A549 (cell line): Measurements from ENCODE around the gene BBS9.

Source experiments
- CBX2 ChIP-seq: fragments of 200-600 bp; sonication (generic); IDR thresholded peaks from 2 replicates; pipeline ENCODE4 v1.6.1; 2016; ENCODE audit warnings: low read depth, mild to moderate bottlenecking, borderline replicate concordance
- CEBPB ChIP-seq, 2 experiments: fragments of >200 bp in 1 of 2; sonication (Bioruptor Twin) in 1 of 2; formaldehyde crosslinking in 1 of 2; IDR thresholded peaks; 2 replicates each; pipeline ENCODE4 v1.6.1; 2012 to 2016
- CTCF ChIP-seq: fragments of >200 bp; sonication (Bioruptor Twin); formaldehyde crosslinking; IDR thresholded peaks from 3 replicates; pipeline ENCODE4 v1.5.1; 2016
- EP300 ChIP-seq, 2 experiments: fragments of >200 bp; sonication (Bioruptor Twin); formaldehyde crosslinking; IDR thresholded peaks; 2 replicates in 1 of 2; 3 replicates in 1 of 2; pipeline ENCODE4 v1.6.1; 2016 to 2017
- JUNB ChIP-seq: fragments of >200 bp; sonication (Bioruptor Twin); formaldehyde crosslinking; IDR thresholded peaks from 2 replicates; pipeline ENCODE4 v1.6.1; 2016
- POLR2A ChIP-seq: IDR thresholded peaks from 2 replicates; pipeline ENCODE4 v1.6.1; 2012; ENCODE audit warnings: mild to moderate bottlenecking, low read length
- RAD21 ChIP-seq, 2 experiments: fragments of >200 bp in 1 of 2; sonication (Bioruptor Twin) in 1 of 2; formaldehyde crosslinking in 1 of 2; IDR thresholded peaks in 1 of 2; conservative IDR thresholded peaks in 1 of 2; 2 replicates in 1 of 2; 3 replicates in 1 of 2; pipeline ENCODE4 v1.6.1; 2012 to 2018; ENCODE audit warnings: inconsistent platforms in 1 of 2
- RCOR1 ChIP-seq: fragments of 150-350 bp; IDR thresholded peaks from 2 replicates; pipeline ENCODE4 v1.6.1; 2014; ENCODE audit warnings: antibody characterized with exemption, low read length, low read depth
- RNF2 ChIP-seq: fragments of 200-600 bp; sonication (generic); IDR thresholded peaks from 2 replicates; pipeline ENCODE4 v1.6.1; 2016; ENCODE audit warnings: low read depth, mild to moderate bottlenecking, antibody characterized with exemption, moderate library complexity, borderline replicate concordance
- SMC3 ChIP-seq: fragments of >200 bp; sonication (Bioruptor Twin); formaldehyde crosslinking; IDR thresholded peaks from 3 replicates; pipeline ENCODE4 v1.6.1; 2018; ENCODE audit warnings: inconsistent platforms
- ZC3H11A ChIP-seq: fragments of 450-650 bp; IDR thresholded peaks from 2 replicates; pipeline ENCODE4 v1.6.1; 2014; ENCODE audit warnings: antibody characterized with exemption, mild to moderate bottlenecking
- TF ChIP-seq, protein P1 (sequence below): IDR thresholded peaks from 2 replicates; pipeline ENCODE4 v1.6.1; 2012
- TF ChIP-seq, protein P2 (sequence below): fragments of 150-350 bp; IDR thresholded peaks from 2 replicates; pipeline ENCODE4 v1.6.1; 2014; ENCODE audit warnings: low read depth, mild to moderate bottlenecking, low read length

DNA sequence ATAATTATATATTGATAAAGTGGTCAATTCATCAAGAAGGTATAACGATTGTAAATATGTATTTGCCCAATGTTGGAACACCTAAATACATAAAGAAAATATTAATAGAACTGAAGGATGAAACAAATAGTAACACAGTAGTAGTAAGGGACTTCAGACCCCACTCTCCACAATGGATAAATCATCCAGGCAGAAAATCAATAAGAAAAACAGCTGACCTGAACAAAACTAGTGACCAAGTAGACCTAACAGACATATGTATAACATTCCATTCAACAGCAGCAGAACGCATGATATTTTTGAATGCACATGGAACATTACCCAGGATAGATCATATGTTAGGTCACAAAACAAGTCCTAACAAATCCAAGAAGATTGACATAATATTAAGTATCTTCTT is 489.9 kb downstream of the BBS9 start:
- no peak for TF ChIP-seq POLR2A
- TF ChIP-seq CTCF, result no peak
- TF ChIP-seq, protein P1, sequence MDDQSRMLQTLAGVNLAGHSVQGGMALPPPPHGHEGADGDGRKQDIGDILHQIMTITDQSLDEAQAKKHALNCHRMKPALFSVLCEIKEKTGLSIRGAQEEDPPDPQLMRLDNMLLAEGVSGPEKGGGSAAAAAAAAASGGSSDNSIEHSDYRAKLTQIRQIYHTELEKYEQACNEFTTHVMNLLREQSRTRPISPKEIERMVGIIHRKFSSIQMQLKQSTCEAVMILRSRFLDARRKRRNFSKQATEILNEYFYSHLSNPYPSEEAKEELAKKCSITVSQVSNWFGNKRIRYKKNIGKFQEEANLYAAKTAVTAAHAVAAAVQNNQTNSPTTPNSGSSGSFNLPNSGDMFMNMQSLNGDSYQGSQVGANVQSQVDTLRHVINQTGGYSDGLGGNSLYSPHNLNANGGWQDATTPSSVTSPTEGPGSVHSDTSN, result no peak
- TF ChIP-seq SMC3, result no peak
- no peak for TF ChIP-seq RNF2
- TF ChIP-seq CBX2, result no peak
- no peak for TF ChIP-seq EP300 (IDR thresholded peaks at IDR 0.05)
- no peak for TF ChIP-seq CEBPB (IDR thresholded peaks at IDR 0.05)
- no peak for TF ChIP-seq ZC3H11A
- no peak for TF ChIP-seq RAD21 (conservative IDR thresholded peaks at IDR 0.05 in 1 of 2, IDR thresholded peaks at IDR 0.05 in 1 of 2)
- TF ChIP-seq, protein P2, sequence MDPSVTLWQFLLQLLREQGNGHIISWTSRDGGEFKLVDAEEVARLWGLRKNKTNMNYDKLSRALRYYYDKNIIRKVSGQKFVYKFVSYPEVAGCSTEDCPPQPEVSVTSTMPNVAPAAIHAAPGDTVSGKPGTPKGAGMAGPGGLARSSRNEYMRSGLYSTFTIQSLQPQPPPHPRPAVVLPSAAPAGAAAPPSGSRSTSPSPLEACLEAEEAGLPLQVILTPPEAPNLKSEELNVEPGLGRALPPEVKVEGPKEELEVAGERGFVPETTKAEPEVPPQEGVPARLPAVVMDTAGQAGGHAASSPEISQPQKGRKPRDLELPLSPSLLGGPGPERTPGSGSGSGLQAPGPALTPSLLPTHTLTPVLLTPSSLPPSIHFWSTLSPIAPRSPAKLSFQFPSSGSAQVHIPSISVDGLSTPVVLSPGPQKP, result no peak
- TF ChIP-seq RCOR1, result no peak
- TF ChIP-seq JUNB, result no peak
